ENCODE measurements around the gene MMP17.

MMP17 gene

GRCh38 chr12:131795064-131795463 lies 33.1 kb upstream of the MMP17 start:
- TF ChIP-seq, protein P1, sequence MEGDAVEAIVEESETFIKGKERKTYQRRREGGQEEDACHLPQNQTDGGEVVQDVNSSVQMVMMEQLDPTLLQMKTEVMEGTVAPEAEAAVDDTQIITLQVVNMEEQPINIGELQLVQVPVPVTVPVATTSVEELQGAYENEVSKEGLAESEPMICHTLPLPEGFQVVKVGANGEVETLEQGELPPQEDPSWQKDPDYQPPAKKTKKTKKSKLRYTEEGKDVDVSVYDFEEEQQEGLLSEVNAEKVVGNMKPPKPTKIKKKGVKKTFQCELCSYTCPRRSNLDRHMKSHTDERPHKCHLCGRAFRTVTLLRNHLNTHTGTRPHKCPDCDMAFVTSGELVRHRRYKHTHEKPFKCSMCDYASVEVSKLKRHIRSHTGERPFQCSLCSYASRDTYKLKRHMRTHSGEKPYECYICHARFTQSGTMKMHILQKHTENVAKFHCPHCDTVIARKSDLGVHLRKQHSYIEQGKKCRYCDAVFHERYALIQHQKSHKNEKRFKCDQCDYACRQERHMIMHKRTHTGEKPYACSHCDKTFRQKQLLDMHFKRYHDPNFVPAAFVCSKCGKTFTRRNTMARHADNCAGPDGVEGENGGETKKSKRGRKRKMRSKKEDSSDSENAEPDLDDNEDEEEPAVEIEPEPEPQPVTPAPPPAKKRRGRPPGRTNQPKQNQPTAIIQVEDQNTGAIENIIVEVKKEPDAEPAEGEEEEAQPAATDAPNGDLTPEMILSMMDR (IDR thresholded peaks at IDR 0.05; ENCODE audit: extremely low read depth, missing control alignments), result no peak
- DNase-seq (ENCODE audit: low spot score), result no peak

DNA sequence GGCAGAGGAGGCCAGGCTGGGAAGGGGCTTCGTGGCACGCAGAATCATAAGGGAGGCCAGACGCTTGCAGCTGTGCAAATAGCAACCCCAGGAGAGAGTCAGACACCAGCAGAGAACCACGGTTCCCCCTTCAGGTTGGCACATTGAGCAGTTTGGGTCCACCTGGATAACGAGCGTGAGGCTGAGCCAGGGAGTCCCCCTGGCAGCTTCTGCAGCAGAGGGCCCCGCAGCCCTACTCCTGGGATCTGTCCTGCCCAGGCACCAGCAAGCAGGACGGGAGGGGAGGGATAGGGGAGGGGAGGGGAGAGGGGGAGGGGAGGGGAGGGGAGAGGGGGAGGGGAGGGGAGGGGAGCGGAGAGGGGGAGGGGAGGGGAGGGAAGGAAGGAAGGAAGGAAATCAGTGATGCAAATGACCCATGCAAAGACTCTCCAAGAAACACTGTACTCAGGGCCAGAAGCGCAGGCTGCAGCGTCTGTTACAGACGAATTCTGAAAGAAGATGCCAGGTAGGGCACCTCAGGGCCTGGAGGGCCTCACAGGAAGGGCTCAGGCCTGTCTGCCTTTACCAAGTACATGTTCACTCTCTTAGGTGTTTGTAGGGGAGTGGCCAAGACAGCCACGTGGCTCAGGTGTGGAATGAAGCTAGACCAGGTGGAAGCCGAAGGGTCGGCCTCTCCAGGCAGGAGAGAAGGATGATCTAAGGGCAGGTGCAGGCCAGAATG lies 32.3 kb upstream of the MMP17 start:
- TF ChIP-seq, protein P1 (IDR thresholded peaks at IDR 0.05; ENCODE audit: extremely low read depth, missing control alignments), result no peak
- no peak for DNase-seq (ENCODE audit: low spot score)

DNA sequence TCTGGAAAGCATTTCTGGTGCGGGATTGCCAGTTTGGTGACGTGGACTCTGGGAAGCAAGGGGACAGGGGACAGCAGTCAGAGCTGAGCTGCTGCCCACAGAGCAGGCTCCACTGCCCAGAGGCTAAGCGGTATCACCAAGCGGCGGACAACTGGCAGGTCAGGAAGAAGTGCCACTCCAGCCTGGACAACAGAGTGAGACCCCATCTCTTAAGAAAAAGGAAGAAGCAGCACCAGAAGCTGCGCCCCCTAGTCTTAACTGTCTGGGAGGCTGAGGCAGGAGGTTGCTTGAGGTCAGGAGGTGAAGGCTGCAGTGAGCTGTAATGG lies 31.8 kb upstream of the MMP17 start:
- no peak for DNase-seq (ENCODE audit: low spot score)
- TF ChIP-seq, protein P1 (IDR thresholded peaks at IDR 0.05; ENCODE audit: extremely low read depth, missing control alignments), result no peak

DNA sequence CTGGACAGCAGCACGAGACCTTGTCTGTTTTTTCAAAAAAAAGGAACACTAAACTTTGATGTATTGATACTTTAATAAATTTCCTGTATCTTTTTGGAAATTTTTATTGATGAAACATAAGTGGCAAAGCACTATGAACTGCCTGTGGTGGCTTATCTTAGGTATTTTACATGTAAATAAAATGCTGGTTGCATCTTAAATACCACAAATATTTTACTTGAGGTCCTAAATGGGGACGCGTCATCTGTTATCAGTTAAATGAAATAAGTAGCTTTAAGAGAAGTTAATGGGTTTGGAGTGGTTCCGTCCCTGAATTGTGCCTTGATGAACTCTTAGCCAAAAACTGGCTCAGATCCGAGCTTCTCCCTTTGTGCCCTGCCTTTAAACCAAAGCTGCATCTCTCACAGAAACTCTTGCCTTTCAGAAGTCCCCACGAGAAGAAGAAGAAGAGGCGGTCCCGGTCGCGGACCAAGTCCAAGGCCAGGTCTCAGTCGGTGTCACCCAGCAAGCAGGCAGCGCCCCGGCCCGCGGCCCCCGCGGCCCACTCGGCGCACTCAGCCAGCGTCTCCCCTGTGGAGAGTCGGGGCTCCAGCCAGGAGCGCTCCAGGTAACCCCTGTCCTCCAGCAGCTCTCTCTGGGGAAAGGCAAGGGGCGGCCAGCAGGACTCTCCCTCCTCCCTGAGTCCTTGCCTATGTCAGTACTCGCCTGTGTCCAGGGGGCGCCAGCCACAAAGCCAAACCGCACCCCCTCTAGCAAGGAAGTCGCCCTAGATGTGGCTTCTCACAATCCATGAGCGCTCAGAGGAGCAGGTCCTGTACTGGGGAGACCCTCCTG lies 31.2 kb upstream of the MMP17 start:
- TF ChIP-seq, protein P1 (IDR thresholded peaks at IDR 0.05; ENCODE audit: extremely low read depth, missing control alignments), result no peak
- no peak for DNase-seq (ENCODE audit: low spot score)

DNA sequence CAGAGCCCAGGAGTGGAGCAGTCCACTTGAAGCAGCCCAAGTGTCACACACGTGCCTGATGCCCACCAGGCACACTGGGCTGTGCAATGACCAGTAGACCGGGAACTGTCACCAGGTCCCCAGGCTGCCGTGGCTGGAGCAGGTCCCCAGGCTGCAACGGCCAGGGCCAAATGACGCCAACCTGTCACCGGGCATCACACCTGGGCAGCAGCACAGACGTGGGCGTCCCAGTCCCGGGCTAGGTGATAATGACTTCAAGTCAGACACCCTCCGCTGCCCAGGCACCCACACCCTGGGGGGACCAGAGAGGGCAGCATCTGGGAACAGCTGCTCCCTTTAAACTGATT lies 30.6 kb upstream of the MMP17 start:
- TF ChIP-seq, protein P1 (IDR thresholded peaks at IDR 0.05; ENCODE audit: extremely low read depth, missing control alignments), result no peak
- DNase-seq (ENCODE audit: low spot score), result no peak

GRCh38 chr12:131799195-131799594 lies 29.0 kb upstream of the MMP17 start:
- TF ChIP-seq, protein P1 (IDR thresholded peaks at IDR 0.05; ENCODE audit: extremely low read depth, missing control alignments), result no peak
- DNase-seq (ENCODE audit: low spot score), result no peak

DNA sequence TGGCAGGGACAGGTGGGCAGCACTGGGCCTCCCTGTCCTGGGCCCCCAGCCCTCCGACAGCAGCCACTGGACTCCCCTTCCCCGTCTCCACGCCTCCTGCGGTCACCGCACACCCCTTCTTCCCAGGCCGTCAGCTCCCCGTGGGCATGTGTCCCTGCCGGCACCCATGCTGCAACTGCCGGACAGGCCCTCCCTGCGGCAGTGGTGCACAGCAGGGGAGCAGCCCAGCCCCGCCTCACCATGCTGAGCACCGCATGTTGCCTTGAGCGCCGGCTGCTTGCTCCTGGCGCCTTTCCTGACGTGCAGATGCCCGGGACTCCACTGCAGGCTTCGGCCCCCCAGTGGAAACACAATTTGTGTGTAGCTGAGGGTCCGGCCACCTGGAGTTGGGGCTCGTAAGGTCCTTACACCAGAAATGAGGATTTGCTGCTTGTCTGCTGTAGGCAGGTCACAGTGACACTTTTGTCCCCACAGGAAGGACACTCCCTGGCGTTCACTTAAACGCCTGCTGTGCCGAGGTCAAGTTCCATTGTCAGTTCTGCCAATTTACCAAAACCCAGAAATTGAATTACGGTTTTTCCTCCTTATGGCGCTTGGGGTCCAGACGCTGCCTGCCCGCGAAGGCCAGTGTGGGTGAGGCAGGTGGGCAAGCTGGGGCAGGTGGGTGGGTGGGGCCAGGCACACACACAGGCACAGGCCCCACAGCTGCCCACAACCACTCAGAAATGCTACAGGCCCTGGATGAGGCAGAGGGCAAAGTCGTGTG lies 28.2 kb upstream of the MMP17 start:
- no peak for DNase-seq (ENCODE audit: low spot score)
- TF ChIP-seq, protein P1 (IDR thresholded peaks at IDR 0.05; ENCODE audit: extremely low read depth, missing control alignments), result no peak
